GM18498 (cell line): ENCODE results near the gene TUT4.

Experiments
- ATAC-seq: cut with Tn5 transposase; IDR thresholded peaks from one replicate; pipeline ENCODE4 v1.9.1; 2021; ENCODE audit warnings: mild to moderate bottlenecking, moderate library complexity; ENCODE audit not compliant: unreplicated experiment

TUT4 gene

DNA sequence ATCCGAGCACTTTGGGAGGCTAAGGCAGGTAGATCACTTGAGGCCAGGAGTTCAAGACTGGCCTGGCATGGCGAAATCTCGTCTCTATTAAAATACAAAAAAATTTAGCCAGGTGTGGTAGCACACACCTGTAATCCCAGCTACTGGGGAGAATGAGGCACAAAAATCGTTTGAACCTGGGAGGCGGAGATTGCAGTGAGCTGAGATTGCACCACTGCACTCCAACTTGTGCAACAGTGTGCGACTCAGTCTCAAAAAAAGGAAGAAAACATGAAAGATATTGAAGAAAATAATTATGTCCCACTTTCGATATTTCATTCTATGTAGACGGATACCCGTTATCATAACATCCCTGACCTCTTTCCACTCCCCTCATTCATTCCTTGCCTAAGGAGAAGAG, 19.2 kb downstream of the TUT4 start:
- ATAC-seq, result no peak

DNA sequence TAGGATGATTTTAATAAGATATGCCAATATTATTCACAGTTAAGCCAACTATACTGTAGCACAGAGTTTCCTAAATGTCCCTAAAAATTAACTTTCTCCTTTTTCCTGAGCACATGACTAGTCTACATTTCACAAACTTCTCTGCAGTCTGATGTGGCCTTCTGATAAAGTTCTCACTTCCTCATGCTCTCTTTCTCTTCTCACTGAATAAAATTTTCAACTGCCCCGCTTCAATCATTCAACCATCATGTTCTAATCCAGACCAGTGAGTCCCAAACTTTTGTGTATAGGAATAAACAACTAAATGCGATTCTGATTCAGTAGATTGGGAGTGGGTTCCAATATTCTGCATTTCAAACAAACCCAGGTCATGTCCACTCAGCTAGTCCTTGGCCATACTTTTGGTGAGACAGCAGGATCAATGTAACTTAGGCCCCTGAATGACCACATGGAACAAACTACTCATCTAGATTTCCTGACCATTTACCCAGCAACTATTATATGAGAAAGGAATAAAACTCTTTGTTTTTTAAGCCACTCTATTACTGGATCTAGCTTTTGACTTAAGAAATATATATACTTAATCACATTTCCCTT, 20.1 kb downstream of the TUT4 start:
- ATAC-seq, result no peak

DNA sequence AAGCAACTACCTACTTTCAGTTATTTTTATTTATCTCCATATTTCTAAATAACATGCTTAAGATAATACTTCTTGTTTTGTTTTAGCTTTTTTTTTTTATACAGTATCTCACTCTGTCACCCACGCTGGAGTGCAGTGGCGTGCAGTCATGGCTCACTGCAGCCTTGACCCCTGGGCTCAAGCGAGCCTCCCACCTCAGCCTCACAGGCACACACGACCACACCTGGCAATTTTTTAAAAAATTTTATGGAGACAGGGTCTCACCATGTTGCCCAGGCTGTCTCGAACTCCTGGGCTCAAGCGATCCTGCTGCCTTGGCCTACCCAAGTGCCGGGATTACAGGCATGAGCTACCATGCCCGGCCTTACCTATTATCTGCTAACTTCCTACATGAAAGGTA, 20.6 kb downstream of the TUT4 start:
- no peak for ATAC-seq

DNA sequence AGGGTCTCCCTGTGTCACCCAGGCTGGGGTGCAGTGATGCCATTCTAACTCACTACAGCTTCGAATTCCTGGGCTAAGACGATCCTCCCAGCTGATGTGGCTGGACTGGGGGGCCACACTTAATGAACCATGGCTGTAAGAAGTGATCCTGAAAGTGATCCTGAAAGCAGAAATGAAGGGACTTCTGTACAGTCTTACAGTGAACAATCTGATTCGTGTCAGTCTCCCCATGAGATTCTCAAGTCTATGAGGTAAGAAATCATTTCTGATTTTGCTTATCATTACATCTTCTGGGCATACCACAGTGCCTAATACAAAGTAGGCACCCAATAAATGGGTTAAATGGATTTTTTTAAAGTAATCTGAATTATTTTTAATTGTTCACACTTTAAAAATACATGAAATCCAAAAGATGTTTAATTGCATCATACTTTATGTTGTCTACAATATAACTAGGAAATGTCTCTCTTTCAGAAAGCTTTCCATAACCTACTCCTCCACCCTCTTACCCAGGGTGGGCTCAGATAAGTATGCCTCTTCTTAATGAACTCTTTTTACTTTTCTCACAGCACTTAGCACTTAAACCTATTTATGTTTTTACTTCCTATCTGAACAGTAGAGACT, 21.5 kb downstream of the TUT4 start:
- ATAC-seq, result no peak

- no peak for ATAC-seq
Measured at GRCh38 chr1:52530563-52531144, 22.2 kb downstream of the TUT4 start.

GRCh38 chr1:52523376-52523775, 29.5 kb downstream of the TUT4 start:
- ATAC-seq, result no peak

DNA sequence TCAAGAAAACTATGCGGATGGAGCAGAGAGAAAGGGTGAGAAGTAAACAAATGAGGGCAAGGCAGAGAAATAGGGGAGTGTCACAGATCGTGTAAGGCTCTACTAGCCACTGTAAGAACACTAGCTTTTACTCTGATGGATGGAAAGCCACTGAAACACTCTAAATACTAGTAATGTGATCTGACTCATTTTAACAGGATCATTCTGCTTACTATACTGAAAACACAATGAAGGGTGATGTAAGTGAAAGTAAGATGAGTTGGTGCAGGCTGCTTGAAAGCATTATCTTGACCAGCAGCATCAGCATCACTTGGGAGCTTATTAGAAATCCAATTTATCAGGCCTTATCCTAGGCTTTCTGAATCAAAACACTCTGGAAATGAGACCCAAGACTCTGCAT, 32.7 kb downstream of the TUT4 start:
- ATAC-seq, result no peak

- no peak for ATAC-seq
Measured at GRCh38 chr1:52518962-52519361, 33.9 kb downstream of the TUT4 start.

- ATAC-seq, result no peak
Measured at GRCh38 chr1:52511851-52512615, 40.9 kb downstream of the TUT4 start.

DNA sequence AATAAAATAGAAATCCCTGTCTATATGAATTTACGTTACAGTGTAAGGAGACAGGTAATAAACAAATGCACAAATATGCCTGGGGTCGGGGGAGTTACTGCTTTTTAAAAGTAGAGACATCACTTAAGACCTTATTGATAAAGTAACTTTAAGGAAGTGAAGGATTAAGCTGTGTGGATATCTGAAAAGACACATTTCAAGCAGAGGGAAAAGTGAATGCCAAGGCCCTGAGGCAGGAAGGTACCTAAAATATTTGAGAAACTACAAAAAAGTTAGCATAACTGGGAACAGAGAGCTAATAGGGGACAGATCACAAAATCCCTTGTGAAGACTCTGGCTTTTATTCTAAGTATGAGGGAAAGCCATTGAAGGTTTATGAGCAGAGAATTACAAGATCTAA, 41.5 kb downstream of the TUT4 start:
- no peak for ATAC-seq

GRCh38 chr1:52506920-52507546, 45.9 kb downstream of the TUT4 start:
- ATAC-seq, result no peak

DNA sequence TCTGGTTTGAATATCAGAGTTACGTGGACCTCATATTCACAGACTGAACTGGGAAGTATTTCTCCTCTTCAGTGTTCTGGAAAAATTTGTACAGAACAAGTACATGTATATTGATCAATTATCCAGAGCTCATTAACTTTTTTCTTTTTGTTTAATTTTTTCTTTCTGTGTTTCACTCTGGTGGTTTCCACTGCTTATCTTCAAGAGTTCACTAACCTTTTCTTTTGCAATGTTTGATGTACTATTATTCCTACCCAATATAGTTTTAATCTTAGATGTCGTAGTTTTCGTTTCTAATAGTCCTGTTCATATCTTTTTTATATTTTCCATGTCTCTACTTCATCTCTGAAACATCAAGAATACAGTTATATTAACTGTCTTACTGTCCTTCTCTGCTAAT, 46.5 kb downstream of the TUT4 start:
- ATAC-seq, result no peak

GRCh38 chr1:52504720-52505119, 48.2 kb downstream of the TUT4 start:
- no peak for ATAC-seq

- no peak for ATAC-seq
Measured at GRCh38 chr1:52503706-52504105, 49.2 kb downstream of the TUT4 start.

DNA sequence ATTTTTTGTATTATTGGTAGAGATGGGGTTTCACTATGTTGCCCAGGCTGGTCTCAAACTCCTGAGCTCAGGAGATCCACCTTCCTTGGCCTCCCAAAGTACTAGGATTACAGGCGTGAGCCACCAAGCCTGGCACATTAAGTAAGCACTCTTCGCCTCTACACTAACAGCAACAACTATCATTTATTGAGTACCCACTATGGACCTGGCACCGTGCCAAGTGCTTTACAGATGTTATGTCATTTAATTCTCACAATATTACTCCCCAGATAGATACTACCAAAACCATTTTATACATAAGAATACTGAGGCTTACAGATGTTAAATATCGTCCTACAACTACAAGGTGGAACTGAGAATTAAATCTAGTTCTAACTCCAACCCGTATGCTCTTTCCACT, 50.1 kb downstream of the TUT4 start:
- ATAC-seq, result no peak

DNA sequence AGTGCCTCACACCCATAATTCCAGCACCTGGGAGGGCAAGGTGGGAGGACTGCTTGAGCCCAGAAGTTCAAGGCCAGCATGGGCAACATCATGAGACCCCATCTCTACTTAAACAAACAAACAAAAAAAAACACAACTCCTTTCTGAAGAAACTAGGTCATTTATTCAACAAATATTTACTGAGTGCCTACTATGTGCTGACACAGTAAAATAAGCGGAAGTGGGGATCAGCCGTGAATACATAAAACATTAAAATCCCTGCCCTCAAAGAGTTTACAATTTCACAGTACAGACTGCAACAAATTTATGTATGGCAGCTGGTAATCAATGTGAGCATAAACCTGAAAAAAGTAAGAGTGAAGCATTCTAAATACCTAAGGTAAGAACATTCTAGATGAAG, 65.3 kb downstream of the TUT4 start:
- ATAC-seq, result no peak

DNA sequence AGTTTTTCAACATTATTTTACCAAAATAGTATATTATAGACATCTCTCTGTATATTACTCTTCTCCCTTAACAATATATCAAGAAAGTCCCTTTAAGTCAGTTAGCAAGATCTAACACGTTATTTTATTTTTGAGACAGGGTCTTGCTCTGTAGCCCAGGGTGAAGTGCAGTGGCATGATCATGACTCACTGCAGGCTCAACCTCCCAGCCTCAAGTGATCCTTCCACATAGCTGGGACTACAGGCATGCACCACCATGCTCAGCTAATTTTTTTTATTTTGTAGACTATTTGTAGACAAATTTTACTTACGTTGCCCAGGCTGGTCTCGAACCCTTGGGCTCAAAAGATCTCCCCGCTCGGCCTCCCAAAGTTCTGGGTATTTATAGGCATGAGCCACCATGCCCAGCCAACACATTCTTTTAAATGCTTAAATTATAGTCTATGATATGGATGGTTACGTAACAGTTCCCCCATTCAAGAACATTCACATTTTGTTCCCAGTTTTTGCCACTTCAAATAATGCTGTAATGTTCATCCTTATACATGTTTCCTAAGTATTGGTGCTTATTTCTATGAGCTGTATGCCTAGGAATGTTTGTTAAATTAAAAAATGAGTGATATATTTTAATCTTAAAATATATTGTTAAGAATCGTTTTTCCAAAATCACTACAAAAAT, 70.4 kb downstream of the TUT4 start:
- no peak for ATAC-seq

DNA sequence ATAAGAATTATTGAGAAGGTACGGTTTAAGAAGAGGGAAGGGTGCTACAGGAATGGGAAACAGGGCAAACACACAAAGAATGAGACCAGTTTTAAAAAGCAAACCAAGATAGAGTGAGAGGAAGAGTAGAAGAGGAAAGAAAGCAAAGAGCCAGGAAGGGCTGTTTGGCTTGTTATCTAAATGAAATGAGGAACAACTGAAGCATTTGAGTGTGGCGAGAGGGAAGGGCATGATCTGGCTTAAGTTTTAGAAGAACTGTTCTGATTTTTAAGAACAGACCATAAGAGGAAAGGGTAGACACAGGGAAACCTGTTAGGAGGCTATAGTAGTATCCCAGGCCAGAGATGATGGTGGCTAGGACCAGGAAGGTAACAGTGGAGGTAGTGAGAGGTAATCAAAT, 73.8 kb downstream of the TUT4 start:
- ATAC-seq, result no peak

- ATAC-seq, result no peak
Measured at GRCh38 chr1:52477876-52478275, 75.0 kb downstream of the TUT4 start.

- no peak for ATAC-seq
Measured at GRCh38 chr1:52476943-52477342, 75.9 kb downstream of the TUT4 start.

DNA sequence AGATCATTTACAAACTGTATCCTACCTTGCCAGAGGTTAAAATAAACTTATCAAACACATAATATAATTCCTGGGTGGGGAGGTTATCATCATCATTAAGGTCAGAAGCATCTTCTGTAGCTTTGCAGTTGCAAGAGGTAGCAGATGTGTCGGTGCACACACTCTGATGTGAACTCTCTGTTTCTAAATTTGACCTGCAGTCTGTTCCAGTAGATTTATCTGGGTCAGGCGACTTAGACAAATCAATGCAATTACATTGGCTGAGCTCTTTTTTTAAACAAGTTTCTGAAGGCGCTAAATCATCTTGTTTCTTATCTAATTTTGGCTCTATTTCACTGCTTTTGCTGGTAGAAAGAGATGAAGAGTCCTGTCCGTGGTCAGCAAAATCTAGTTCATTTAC, 78.1 kb downstream of the TUT4 start:
- no peak for ATAC-seq
